HepG2 (cell line): Measurements from ENCODE around the gene ATP13A3. TPM values are rescaled to one million over a fixed set of nuclear protein-coding genes. Genes with fewer than 3 reads are reported as not detected.

Source experiments
- AHDC1 ChIP-seq: sonication (generic); formaldehyde crosslinking; IDR thresholded peaks from 2 replicates; pipeline ENCODE4 v1.5.1; 2020; ENCODE audit warnings: mild to moderate bottlenecking, missing genetic modification reagents, borderline replicate concordance
- FOSL1 ChIP-seq: sonication (generic); formaldehyde crosslinking; IDR thresholded peaks from 2 replicates; pipeline ENCODE4 v1.9.0; 2021; ENCODE audit warnings: missing genetic modification reagents, borderline replicate concordance
- GZF1 ChIP-seq: sonication (generic); formaldehyde crosslinking; IDR thresholded peaks from 2 replicates; pipeline ENCODE4 v1.5.1; 2020; ENCODE audit warnings: mild to moderate bottlenecking, missing genetic modification reagents
- HMGXB3 ChIP-seq: sonication (generic); formaldehyde crosslinking; IDR thresholded peaks from 2 replicates; pipeline ENCODE4 v1.4.0; 2020; ENCODE audit warnings: missing genetic modification reagents, borderline replicate concordance
- HOXD1 ChIP-seq: sonication (generic); formaldehyde crosslinking; IDR thresholded peaks from 2 replicates; pipeline ENCODE4 v1.5.0; 2020; ENCODE audit warnings: missing genetic modification reagents
- NKX3-1 ChIP-seq: sonication (generic); formaldehyde crosslinking; IDR thresholded peaks from 2 replicates; pipeline ENCODE4 v1.5.0; 2020; ENCODE audit warnings: missing genetic modification reagents
- PHF21A ChIP-seq: sonication (generic); formaldehyde crosslinking; IDR thresholded peaks from 2 replicates; pipeline ENCODE4 v1.5.0; 2020; ENCODE audit warnings: mild to moderate bottlenecking, missing genetic modification reagents
- PREB ChIP-seq: sonication (generic); formaldehyde crosslinking; IDR thresholded peaks from 2 replicates; pipeline ENCODE4 v1.4.0; 2020; ENCODE audit warnings: missing genetic modification reagents
- SETDB1 ChIP-seq: sonication (generic); formaldehyde crosslinking; IDR thresholded peaks from 2 replicates; pipeline ENCODE4 v1.5.1; 2020; ENCODE audit warnings: missing genetic modification reagents, mild to moderate bottlenecking, borderline replicate concordance
- SIX1 ChIP-seq: sonication (generic); formaldehyde crosslinking; IDR thresholded peaks from 2 replicates; pipeline ENCODE4 v1.4.0; 2020; ENCODE audit warnings: missing genetic modification reagents, borderline replicate concordance
- TCF7 ChIP-seq: sonication (generic); IDR thresholded peaks from 2 replicates; pipeline ENCODE4 v1.6.1; 2016; ENCODE audit warnings: antibody characterized with exemption, low read depth
- TCF7L2 ChIP-seq: IDR thresholded peaks from 2 replicates; pipeline ENCODE4 v1.6.1; 2011; ENCODE audit warnings: mild to moderate bottlenecking, low read depth, low read length, moderate library complexity
- THAP11 ChIP-seq: IDR thresholded peaks from 2 replicates; pipeline ENCODE4 v1.6.1; 2016; ENCODE audit warnings: missing biosample characterization, missing genetic modification reagents
- THRA ChIP-seq: sonication (generic); formaldehyde crosslinking; IDR thresholded peaks from 2 replicates; pipeline ENCODE4 v1.4.0; 2020; ENCODE audit warnings: missing genetic modification reagents, borderline replicate concordance
- TOE1 ChIP-seq: sonication (generic); formaldehyde crosslinking; IDR thresholded peaks from 2 replicates; pipeline ENCODE4 v1.4.0; 2020; ENCODE audit warnings: mild to moderate bottlenecking, missing genetic modification reagents
- ZNF362 ChIP-seq: sonication (generic); formaldehyde crosslinking; IDR thresholded peaks from 2 replicates; pipeline ENCODE4 v1.4.0; 2020; ENCODE audit warnings: missing genetic modification reagents, mild to moderate bottlenecking, borderline replicate concordance
- ZNF850 ChIP-seq: sonication (generic); formaldehyde crosslinking; conservative IDR thresholded peaks from 2 replicates; pipeline ENCODE4 v1.9.0; 2021; ENCODE audit warnings: mild to moderate bottlenecking, missing genetic modification reagents
- polyA plus RNA-seq, 8 experiments: library from polyadenylated mRNA; depleted of rRNA in 3 of 8; stranded (reverse) in 7 of 8; unstranded in 1 of 8; fragments of >200 nt; fragmentation: Illumina TruSeq in 4 of 8; extraction: Trizol in 4 of 8; gene quantifications; 2 replicates each; pipeline versions ENCODE4 v1.2.1 to v1.2.3, GENCODE V29; 2011 to 2016; ENCODE audit warnings: low read depth in 4 of 8, missing spikeins in 1 of 8, mixed read lengths in 1 of 8; ENCODE audit not compliant: insufficient read depth in 1 of 8
- total RNA-seq, 5 experiments: library from RNA; depleted of rRNA; stranded (reverse); fragments of >200 nt; fragmentation: Illumina TruSeq; extraction: Trizol; gene quantifications; 2 replicates each; pipeline ENCODE4 v1.2.3, GENCODE V29; 2016; ENCODE audit warnings: low read depth in 1 of 5

Gene ATP13A3
- total and polyA plus RNA-seq, 2 of the 13 experiments (the other 11 are each of a cell fraction or from before 2014, with no cell fraction given), result 44.9 to 80.8 TPM

- 0 out of 2 replicates have a peak, but pooled peaks have one; percentile 13 for TF ChIP-seq THRA
- TF ChIP-seq AHDC1 (CRISPR knock-in tag), result peak; percentile 73; the same call in 1 of the 2 replicates
- TF ChIP-seq TOE1, result no peak
- no peak for TF ChIP-seq NKX3-1 (CRISPR knock-in tag)
- no peak for TF ChIP-seq PHF21A (CRISPR knock-in tag)
- no peak for TF ChIP-seq GZF1
- TF ChIP-seq TCF7L2, result no peak
- 0 out of 2 replicates have a peak, but pooled peaks have one; percentile 52 for TF ChIP-seq HOXD1 (CRISPR knock-in tag)
- TF ChIP-seq THAP11 (CRISPR knock-in tag), result 0 out of 2 replicates have a peak, but pooled peaks have one; percentile 26
- TF ChIP-seq HMGXB3 (CRISPR knock-in tag), result no peak
- peak; percentile 89 for TF ChIP-seq ZNF362 (CRISPR knock-in tag)
- no peak for TF ChIP-seq SETDB1 (CRISPR knock-in tag)
- TF ChIP-seq TCF7, result peak; percentile 89
- TF ChIP-seq ZNF850 (CRISPR knock-in tag), result no peak
- TF ChIP-seq PREB, result no peak
- TF ChIP-seq SIX1 (CRISPR knock-in tag), result peak; percentile 82
- TF ChIP-seq FOSL1 (CRISPR knock-in tag), result no peak
These were observed 40.0 kb downstream of the ATP13A3 start (continued) for GRCh38 chr3:194446754-194447153.
